K562 (cell line): Measurements from ENCODE around the gene SMIM21. TPM values are rescaled to one million over a fixed set of nuclear protein-coding genes. Genes with fewer than 3 reads are reported as not detected.

Experiments used
- ATAC-seq: fragments of 200-7000 bp; cut with Tn5 transposase; 3 replicates; pipeline ENCODE4 v1.9.1; 2020; ENCODE audit warnings: moderate library complexity
- BruUV-seq: library from RNA; stranded (reverse); fragments of 400-500 nt; replicated peaks from 2 replicates; lab custom pipeline; 2021; lab: Mats Ljungman, UMichigan
- CTCF ChIA-PET: fragments of 300-600 bp; formaldehyde crosslinking; extraction: SDS; loops from one replicate; lab custom pipeline; 2021; ENCODE audit warnings: low intra/inter-chr PET ratio; lab: Yijun Ruan, JAX
- POLR2A ChIA-PET: fragments of 300-600, 350-650 bp; sonication (Branson Sonifier 250); formaldehyde crosslinking; extraction: SDS; loops from one replicate; lab custom pipeline; 2021; ENCODE audit warnings: antibody characterized with exemption, inconsistent platforms; lab: Yijun Ruan, JAX
- DNase-seq, 4 experiments: peaks; one replicate each; pipeline versions ENCODE4 v3.0.0 to v3.0.0-alpha.2; 2011 to 2018; ENCODE audit warnings: low spot score in 3 of 4, mixed read lengths in 3 of 4; ENCODE audit errors: extremely low read depth in 1 of 4
- FAIRE-seq: peaks from 2 replicates; lab custom pipeline; 2011; peaks lifted over from hg19 to GRCh38; lab: Jason Lieb, UNC
- H2AFZ ChIP-seq: 2 replicates; pipeline ENCODE4 v1.6.0; 2011; ENCODE audit warnings: low read depth, low read length, control low read depth, inconsistent platforms
- H3K27ac ChIP-seq: fragments of 200-600 bp; 3 replicates; pipeline ENCODE4 v1.8.0; 2011; ENCODE audit warnings: low read depth, mild to moderate bottlenecking, control low read depth, inconsistent platforms, low read length, moderate library complexity, mixed read lengths; ENCODE audit errors: extremely low read depth
- H3K27me3 ChIP-seq, 2 experiments: fragments of 300-600 bp in 1 of 2; 2 replicates in 1 of 2; 3 replicates in 1 of 2; pipeline versions ENCODE4 v1.6.0 to v1.8.0; 2011; ENCODE audit warnings: inconsistent platforms in 2 of 2, low read length in 2 of 2, mild to moderate bottlenecking in 1 of 2, mixed read lengths in 1 of 2, moderate library complexity in 1 of 2; ENCODE audit not compliant: control insufficient read depth in 2 of 2, insufficient read depth in 2 of 2
- H3K36me3 ChIP-seq: fragments of 300-600 bp; 3 replicates; pipeline ENCODE4 v1.8.0; 2011; ENCODE audit warnings: mild to moderate bottlenecking, low read length, inconsistent platforms; ENCODE audit not compliant: control insufficient read depth, insufficient read depth
- H3K4me1 ChIP-seq, 2 experiments: fragments of 200-600 bp in 1 of 2; replicated peaks in 1 of 2; 2 replicates in 1 of 2; 3 replicates in 1 of 2; pipeline versions ENCODE4 v1.5.1 to v1.8.0; 2011; ENCODE audit warnings: inconsistent platforms in 2 of 2, low read length in 2 of 2, mild to moderate bottlenecking in 1 of 2, mixed read lengths in 1 of 2, moderate library complexity in 1 of 2; ENCODE audit not compliant: control insufficient read depth in 2 of 2, insufficient read depth in 2 of 2
- H3K4me2 ChIP-seq: 2 replicates; pipeline ENCODE4 v1.6.1; 2011; ENCODE audit warnings: low read length, control low read depth, inconsistent platforms, mixed read lengths; ENCODE audit not compliant: insufficient read depth
- H3K4me3 ChIP-seq: fragments of 200-600 bp; sonication (generic), shearing (Covaris generic); 2 replicates; pipeline ENCODE4 v1.5.1; 2016; ENCODE audit warnings: control low read depth, inconsistent platforms
- H3K79me2 ChIP-seq: fragments of 200-600 bp; 3 replicates; pipeline ENCODE4 v1.8.0; 2011; ENCODE audit warnings: low read length, inconsistent platforms; ENCODE audit not compliant: control insufficient read depth, insufficient read depth
- H3K9ac ChIP-seq, 2 experiments: 2 replicates each; pipeline versions ENCODE4 v1.6.0 to v1.6.1; 2011; ENCODE audit warnings: low read depth in 2 of 2, low read length in 2 of 2, control low read depth in 1 of 2, inconsistent platforms in 1 of 2, mild to moderate bottlenecking in 1 of 2, mixed read lengths in 1 of 2; ENCODE audit not compliant: insufficient read depth in 1 of 2
- H3K9me1 ChIP-seq: one replicate; pipeline ENCODE4 v1.6.0; 2011; ENCODE audit warnings: inconsistent platforms, mild to moderate bottlenecking, low read length, moderate library complexity; ENCODE audit not compliant: control insufficient read depth, insufficient read depth
- H3K9me3 ChIP-seq: replicated peaks from 2 replicates; pipeline ENCODE4 v1.5.1; 2011; ENCODE audit warnings: low read depth, low read length, inconsistent platforms; ENCODE audit not compliant: control insufficient read depth, insufficient read depth
- H4K20me1 ChIP-seq: replicated peaks from 2 replicates; pipeline ENCODE4 v1.6.1; 2011; ENCODE audit warnings: low read length, inconsistent platforms, mixed read lengths; ENCODE audit not compliant: control insufficient read depth, insufficient read depth
- BHLHE40 ChIP-seq: IDR thresholded peaks from 2 replicates; pipeline ENCODE4 v1.6.1; 2011; ENCODE audit warnings: low read length, improper control_type of control experiment
- BRD4 ChIP-seq: fragments of 200-600 bp; sonication (generic); IDR thresholded peaks from 2 replicates; pipeline ENCODE4 v1.6.1; 2017; ENCODE audit warnings: inconsistent platforms
- CTCF ChIP-seq, 3 experiments: IDR thresholded peaks in 2 of 3; conservative IDR thresholded peaks in 1 of 3; 2 replicates each; pipeline ENCODE4 v1.5.1; 2011 to 2012; ENCODE audit warnings: low read length in 3 of 3, mild to moderate bottlenecking in 3 of 3, control low read depth in 2 of 3, improper control_type of control experiment in 1 of 3, inconsistent platforms in 1 of 3, low read depth in 1 of 3, mixed read lengths in 1 of 3, moderate library complexity in 1 of 3; ENCODE audit not compliant: insufficient read depth in 2 of 3
- FOXP4 ChIP-seq: sonication (generic); formaldehyde crosslinking; IDR thresholded peaks from 2 replicates; pipeline ENCODE4 v1.8.0; 2022; ENCODE audit warnings: mild to moderate bottlenecking, missing genetic modification reagents, borderline replicate concordance
- HOXB6 ChIP-seq: fragments of 250-450 bp; sonication (Bioruptor Pico); IDR thresholded peaks from 2 replicates; pipeline ENCODE4 v1.5.1; 2022; ENCODE audit warnings: mild to moderate bottlenecking, borderline replicate concordance
- MCM7 ChIP-seq, 2 experiments: fragments of 450-650 bp; IDR thresholded peaks; 2 replicates each; pipeline ENCODE4 v1.6.1; 2016 to 2018
- MECOM ChIP-seq: fragments of 250-450 bp; sonication (Bioruptor Pico); IDR thresholded peaks from 2 replicates; pipeline ENCODE4 v1.8.0; 2022; ENCODE audit warnings: inconsistent platforms
- PATZ1 ChIP-seq: fragments of 250-450 bp; sonication (Bioruptor Pico); IDR thresholded peaks from 2 replicates; pipeline ENCODE4 v1.5.0; 2020; ENCODE audit warnings: mild to moderate bottlenecking, borderline replicate concordance
- PCBP2 ChIP-seq: fragments of 200-400 bp; formaldehyde crosslinking; IDR thresholded peaks from 2 replicates; pipeline ENCODE4 v1.6.1; 2018; ENCODE audit warnings: low read length, low read depth, mild to moderate bottlenecking, moderate library complexity; ENCODE audit not compliant: poor library complexity, severe bottlenecking
- PREB ChIP-seq: sonication (generic); formaldehyde crosslinking; IDR thresholded peaks from 2 replicates; pipeline ENCODE4 v1.8.1; 2023; ENCODE audit warnings: mild to moderate bottlenecking, missing genetic modification reagents
- RFX7 ChIP-seq: fragments of 250-450 bp; sonication (Bioruptor Pico); IDR thresholded peaks from 2 replicates; pipeline ENCODE4 v1.5.1; 2021; ENCODE audit warnings: mild to moderate bottlenecking
- SMARCA5 ChIP-seq: fragments of 450-650 bp; IDR thresholded peaks from 2 replicates; pipeline ENCODE4 v1.6.1; 2016
- ZBTB7A ChIP-seq: IDR thresholded peaks from 2 replicates; pipeline ENCODE4 v1.6.1; 2011; ENCODE audit warnings: low read depth, mild to moderate bottlenecking, low read length, moderate library complexity, borderline replicate concordance; ENCODE audit not compliant: control insufficient read depth
- ZNF174 ChIP-seq: fragments of 250-450 bp; sonication (Bioruptor Pico); IDR thresholded peaks from 2 replicates; pipeline ENCODE4 v1.4.0; 2020; ENCODE audit warnings: mild to moderate bottlenecking
- WGBS: fragments of 100-300 bp; shearing (Covaris generic); methylation state at CpG from one replicate; pipeline ENCODE4 v1.1.6; 2016; ENCODE audit warnings: low coverage, mixed read lengths; ENCODE audit not compliant: insufficient coverage; ENCODE audit errors: missing lambda C conversion rate; 5-methylcytosine and 5-hydroxymethylcytosine counted together
- in situ Hi-C: fragments of 300-500 bp; cut with MboI; formaldehyde crosslinking; loops from 4 replicates; pipeline ENCODE4 v1.15.0; 2018; ENCODE audit warnings: inconsistent platforms, mixed read lengths
- intact Hi-C: fragments of 100-400 bp; cut with micrococcal nuclease; formaldehyde crosslinking; loops from 2 replicates; pipeline ENCODE4 v1.14.2; 2022
- polyA plus RNA-seq, 8 experiments: library from polyadenylated mRNA; depleted of rRNA in 4 of 8; stranded (reverse) in 5 of 8; unstranded in 3 of 8; fragments of >200 nt; fragmentation: Nextera tagmentation in 2 of 8; fragmentation: Illumina TruSeq in 1 of 8; extraction: Ambion mirVana in 2 of 8; extraction: Trizol in 1 of 8; gene quantifications; 2 replicates each; pipeline versions ENCODE4 v1.2.1 to v1.2.3, GENCODE V29; 2011 to 2014; ENCODE audit warnings: inconsistent platforms in 1 of 8, missing spikeins in 1 of 8
- total RNA-seq, 7 experiments: library from RNA; depleted of rRNA in 6 of 7; stranded (reverse); fragments of >200 nt in 6 of 7; fragmentation: Illumina TruSeq in 2 of 7; extraction: Trizol in 2 of 7; gene quantifications; 2 replicates each; pipeline versions ENCODE4 v1.2.1 to v1.2.3, GENCODE V29; 2011 to 2021; ENCODE audit warnings: low replicate concordance in 1 of 7

Gene SMIM21
- total and polyA plus RNA-seq, 9 of the 15 experiments (the other 6 are each of a cell fraction or from before 2014, with no cell fraction given) = not detected

- ChIA-PET CTCF (no interaction called here), POLR2A (interaction anchor here (0.6 kb wide), 1 partner anchor 47 kb away, joined by 6 read pairs; no protein-coding TSS in a partner anchor)
- ATAC-seq = no peak
- Histone ChIP-seq H3K27me3 (peaks cover 0 to 7% of the 10 kb centered on the region in 2 experiments; a peak in 3 of 5 replicates), H3K79me2 (no peaks in the 10 kb centered on the region), H3K36me3 (no peaks in the 10 kb centered on the region), H3K9me1 (no peaks in the 10 kb centered on the region), H3K4me3 (no peak overlapping the region), H3K27ac (no peak overlapping the region), H3K9ac (no peak overlapping the region), H3K4me1 (no peaks in the 10 kb centered on the region), H2AFZ (no peak overlapping the region), H3K9me3 (no peaks in the 10 kb centered on the region), H3K4me2 (no peak overlapping the region), H4K20me1 (no peaks in the 10 kb centered on the region)
- DNase-seq = no peak
- 0% methylated on average over 4 of the region's 4 CpGs for WGBS
- no TSS peak for BruUV-seq
- in situ Hi-C loops (no loop called here), intact Hi-C loops (no loop called here)
- no peak for TF ChIP-seq FOXP4 (CRISPR knock-in tag)
- TF ChIP-seq SMARCA5 = no peak
- TF ChIP-seq HOXB6 (CRISPR knock-in tag) = no peak
- TF ChIP-seq RFX7 = no peak
- no peak for TF ChIP-seq ZNF174 (CRISPR knock-in tag)
- no peak for TF ChIP-seq BRD4
- no peak for TF ChIP-seq CTCF (IDR thresholded peaks at IDR 0.05 in 2 of 3, conservative IDR thresholded peaks at IDR 0.05 in 1 of 3; ENCODE audit: insufficient read depth in 2 of 3, low read depth in 1 of 3, low read length in 3 of 3)
- no peak for TF ChIP-seq MCM7 (IDR thresholded peaks at IDR 0.05)
- no peak for TF ChIP-seq PATZ1 (CRISPR knock-in tag)
- no peak for TF ChIP-seq BHLHE40
- no peak for TF ChIP-seq PCBP2
- no peak for TF ChIP-seq MECOM
- no peak for TF ChIP-seq ZBTB7A
- TF ChIP-seq PREB (CRISPR knock-in tag) = no peak
- no peak for FAIRE-seq
Measured at GRCh38 chr18:75384144-75384543, 43.4 kb downstream of the SMIM21 start.
